HG03342 (cell line): ENCODE measurements around the gene BCORL1.

Source experiments
- ATAC-seq: cut with Tn5 transposase; IDR thresholded peaks from one replicate; pipeline ENCODE4 v1.9.1; 2021; ENCODE audit warnings: mild to moderate bottlenecking, moderate library complexity; ENCODE audit not compliant: unreplicated experiment

Gene BCORL1

DNA sequence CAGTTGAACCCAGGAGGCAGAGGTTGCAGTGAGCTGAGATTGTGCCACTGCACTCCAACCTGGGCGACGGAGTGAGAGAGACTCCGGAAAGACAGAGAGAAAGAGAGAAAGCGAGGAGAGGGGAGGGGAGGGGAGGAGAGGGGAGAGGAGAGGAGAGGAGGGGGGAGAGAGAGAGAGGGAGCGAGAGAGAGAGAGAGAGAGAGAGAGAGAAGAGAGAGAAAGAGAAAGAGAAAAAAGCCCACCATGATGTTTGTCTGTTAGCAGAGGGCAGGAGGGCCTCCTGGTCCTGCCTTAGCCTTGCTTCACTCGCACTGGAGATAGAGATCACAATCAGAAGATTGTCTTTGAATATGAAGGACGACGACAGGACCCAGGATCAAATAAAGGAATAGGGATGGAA lies 18.7 kb upstream of the BCORL1 start:
- no peak for ATAC-seq

- ATAC-seq, result no peak
These were observed 17.3 kb upstream of the BCORL1 start for GRCh38 chrX:129965166-129965565.

DNA sequence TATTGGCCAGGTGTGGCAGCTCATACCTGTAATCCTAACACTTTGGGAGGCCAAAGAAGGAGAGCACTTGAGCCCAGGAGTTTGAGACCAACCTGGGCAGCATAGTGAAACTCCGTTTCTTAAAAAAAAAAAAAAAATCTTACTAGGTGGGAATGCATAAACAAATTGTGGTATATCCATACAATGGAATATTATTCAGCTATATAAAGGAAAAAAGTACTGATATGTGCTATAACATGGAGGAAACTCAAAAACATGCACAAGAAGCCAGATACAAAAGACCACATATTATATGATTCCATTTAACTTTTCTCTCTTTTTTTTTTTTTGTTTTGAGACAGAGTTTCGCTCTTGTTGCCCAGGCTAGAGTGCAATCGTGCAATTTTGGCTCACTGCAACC lies 13.5 kb upstream of the BCORL1 start:
- no peak for ATAC-seq

- no peak for ATAC-seq
These were observed 6.0 kb upstream of the BCORL1 start for GRCh38 chrX:129976441-129976840.

- ATAC-seq, result no peak
These were observed 3.1 kb upstream of the BCORL1 start for GRCh38 chrX:129979207-129979920.

- no peak for ATAC-seq
These were observed 2.4 kb upstream of the BCORL1 start for GRCh38 chrX:129980001-129980401.

DNA sequence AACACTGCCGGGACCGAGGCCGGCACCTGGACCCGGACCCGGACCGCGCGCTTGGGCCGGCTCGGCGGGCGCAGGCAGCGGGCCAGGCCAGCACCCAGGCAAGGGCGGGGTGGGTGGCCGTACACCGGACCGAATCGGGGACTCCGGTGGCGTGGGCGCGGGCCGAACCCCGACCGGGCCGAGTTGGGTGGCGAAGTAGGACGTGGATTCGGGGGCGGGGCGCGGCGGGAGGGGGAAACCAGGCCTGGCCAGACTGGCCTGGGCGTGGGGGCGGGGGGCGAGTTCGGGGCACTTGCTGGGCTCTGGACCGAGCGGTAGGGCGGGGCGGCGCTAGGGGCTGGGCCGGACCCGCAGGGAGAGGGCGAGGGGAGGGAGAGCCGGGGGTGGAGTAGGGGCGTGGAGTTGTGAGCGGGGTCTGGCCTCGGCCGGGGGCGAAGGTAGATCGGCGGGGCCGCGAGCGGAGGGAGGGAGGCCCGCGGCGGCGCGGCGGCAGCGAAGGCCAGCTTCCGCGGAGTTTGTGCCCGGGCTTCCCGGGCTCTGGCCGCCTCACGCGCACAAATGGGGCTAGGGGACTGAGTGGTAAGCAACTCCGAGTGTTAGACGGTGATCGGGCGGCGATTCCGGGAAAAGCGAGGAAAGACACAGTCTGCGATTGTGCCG lies 1.8 kb upstream of the BCORL1 start:
- no peak for ATAC-seq

DNA sequence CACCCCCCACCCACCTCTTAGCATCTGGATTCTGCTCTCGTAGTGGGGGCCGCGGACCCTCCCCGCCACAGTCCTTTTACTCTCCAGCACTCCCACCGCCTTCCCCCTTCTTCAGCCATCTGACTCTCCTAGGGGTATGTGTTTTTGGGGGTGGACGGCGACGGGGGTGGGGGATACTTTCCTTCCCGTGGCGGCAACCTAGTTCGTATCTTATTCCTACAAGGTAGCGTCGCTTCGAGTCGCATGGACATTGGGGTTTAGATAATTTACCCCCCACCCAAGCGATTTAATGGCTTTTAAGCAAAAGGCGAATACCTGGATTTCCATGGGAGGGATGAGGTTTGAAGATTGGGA lies 1.3 kb upstream of the BCORL1 start:
- ATAC-seq, result no peak

GRCh38 chrX:129981752-129982299 lies 609 bp upstream of the BCORL1 start:
- ATAC-seq, result peak; percentile 3

GRCh38 chrX:129983575-129984110 lies 1.2 kb downstream of the BCORL1 start:
- no peak for ATAC-seq

GRCh38 chrX:129984111-129984958 lies 1.9 kb downstream of the BCORL1 start:
- ATAC-seq, result no peak

DNA sequence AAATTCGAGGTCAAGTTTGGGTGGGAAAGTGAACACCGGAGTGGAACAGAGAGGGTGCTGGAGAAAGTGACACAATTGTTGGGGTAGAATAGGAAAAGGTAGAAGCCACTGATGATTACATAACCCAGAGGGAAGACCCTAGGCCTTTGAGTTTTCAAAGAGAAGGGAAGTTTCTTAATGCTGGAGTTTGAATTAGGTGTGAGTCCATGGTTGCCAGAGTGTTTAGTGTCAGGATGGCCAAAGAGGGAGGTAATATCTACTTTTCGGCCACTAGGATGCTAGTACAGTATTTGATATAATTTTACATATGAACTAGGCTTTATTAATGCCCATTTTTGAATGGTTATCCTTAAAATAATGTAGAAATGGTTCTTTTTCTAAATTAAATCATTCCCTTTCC lies 5.4 kb downstream of the BCORL1 start:
- ATAC-seq, result no peak

DNA sequence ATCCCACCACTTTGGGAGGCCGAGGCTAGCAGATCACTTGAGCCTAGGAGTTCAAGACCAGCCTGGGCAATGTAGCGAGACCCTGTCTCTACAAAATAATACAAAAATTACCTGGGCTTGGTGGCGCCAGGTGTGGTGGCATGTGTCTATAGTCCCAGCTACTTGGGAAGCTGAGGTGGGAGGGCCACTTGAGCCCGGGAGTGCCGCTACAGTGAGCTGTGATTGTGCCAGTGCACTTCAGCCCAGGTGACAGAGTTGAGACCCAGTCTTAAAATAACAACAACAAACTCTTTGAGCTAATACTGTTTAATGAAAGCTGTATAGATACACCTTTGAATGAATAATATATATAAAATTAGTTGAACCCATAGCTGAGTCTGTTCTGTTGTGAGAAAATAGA lies 9.7 kb downstream of the BCORL1 start:
- ATAC-seq, result no peak

GRCh38 chrX:129996120-129996519 lies 13.7 kb downstream of the BCORL1 start:
- ATAC-seq, result no peak

- no peak for ATAC-seq
These were observed 14.7 kb downstream of the BCORL1 start for GRCh38 chrX:129997086-129997485.

GRCh38 chrX:129998021-129998420 lies 15.6 kb downstream of the BCORL1 start:
- no peak for ATAC-seq

DNA sequence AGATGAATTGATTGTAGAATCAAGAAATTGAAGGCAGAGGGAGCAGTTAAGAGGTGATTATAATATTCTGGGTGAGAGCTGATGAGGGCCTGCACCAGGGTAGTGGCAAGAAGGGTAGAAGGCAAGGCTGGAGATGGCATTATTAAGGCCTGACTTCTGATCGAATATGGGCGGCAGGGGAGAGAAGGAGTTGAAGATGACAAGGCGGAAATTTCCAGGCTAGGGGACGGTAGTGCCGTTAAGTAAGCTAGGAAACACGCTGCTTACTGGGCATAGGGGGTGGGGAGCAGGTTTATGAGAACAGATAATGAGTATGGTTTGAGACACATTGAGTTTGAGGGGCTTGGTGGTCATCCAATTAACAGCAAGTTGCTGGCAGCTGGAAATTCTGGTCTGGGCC lies 19.5 kb downstream of the BCORL1 start:
- no peak for ATAC-seq

DNA sequence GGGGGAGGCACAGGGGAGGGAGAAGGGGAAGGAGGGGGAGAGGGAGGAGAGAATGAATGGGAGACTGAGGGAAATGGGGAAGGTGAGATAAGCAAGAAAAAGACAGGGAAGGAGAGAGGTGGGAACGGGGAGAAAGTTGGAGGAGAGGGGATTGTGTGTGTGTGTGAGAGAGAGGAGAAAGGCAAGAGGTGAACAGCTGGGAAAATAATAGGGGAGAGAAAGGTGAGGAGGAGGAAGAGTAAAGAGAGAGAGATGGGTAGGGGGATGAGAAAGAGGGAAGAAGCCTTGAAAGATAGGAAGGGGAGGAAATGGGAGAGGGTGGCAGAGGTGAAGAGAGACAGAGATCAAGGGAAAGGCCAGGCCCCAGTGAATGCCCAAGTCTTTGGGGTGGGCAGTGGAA lies 20.1 kb downstream of the BCORL1 start:
- ATAC-seq, result no peak

DNA sequence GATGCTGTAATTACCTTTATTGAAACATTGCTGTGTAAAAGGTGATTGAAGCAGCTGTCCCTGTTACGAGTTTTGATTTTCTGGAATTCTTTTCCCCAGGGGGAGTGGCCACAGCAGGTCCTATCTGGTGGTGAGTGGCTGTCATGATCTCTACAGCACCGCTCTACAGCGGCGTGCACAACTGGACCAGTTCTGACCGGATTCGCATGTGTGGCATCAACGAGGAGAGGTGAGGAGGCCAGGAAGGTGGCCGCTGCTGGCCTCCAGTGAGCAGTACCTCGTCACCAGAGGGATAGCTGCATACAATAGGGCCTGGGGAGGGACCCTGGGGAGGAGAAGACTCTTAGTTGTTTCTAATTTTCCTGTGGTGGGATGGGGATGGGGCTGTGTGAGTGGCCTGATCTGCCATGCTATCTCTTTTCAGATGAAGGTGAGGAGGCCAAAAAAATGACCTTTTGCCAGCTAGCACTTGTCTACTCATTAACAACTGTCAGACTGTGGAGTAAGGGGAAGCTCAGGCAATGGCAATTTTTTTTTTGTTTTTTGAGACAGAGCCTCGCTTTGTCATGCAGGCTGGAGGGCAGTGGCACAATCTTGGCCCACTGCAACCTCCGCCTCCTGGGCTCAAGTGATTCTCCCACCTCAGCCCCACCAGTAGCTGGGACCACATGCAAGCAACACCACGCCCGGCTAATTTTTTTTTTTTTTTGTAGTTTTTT lies 22.8 kb downstream of the BCORL1 start:
- ATAC-seq, result no peak

GRCh38 chrX:130009658-130010223 lies 27.3 kb downstream of the BCORL1 start:
- no peak for ATAC-seq
